Stomach smooth muscle (tissue), 2 donors: ENCODE measurements around the gene ATP11B.

Experiments
- H3K27ac ChIP-seq: one replicate; pipeline ENCODE4 v1.7.0; 2013; ENCODE audit warnings: mild to moderate bottlenecking, low read length, inconsistent platforms
- H3K27me3 ChIP-seq, 2 donors: one replicate each; pipeline ENCODE4 v1.7.0; 2013; ENCODE audit warnings: low read length in 2 of 2; ENCODE audit not compliant: insufficient read depth in 2 of 2, control insufficient read depth in 1 of 2
- H3K36me3 ChIP-seq, 2 donors: one replicate each; pipeline ENCODE4 v1.7.0; 2013; ENCODE audit warnings: low read length in 2 of 2; ENCODE audit not compliant: control insufficient read depth in 2 of 2, insufficient read depth in 2 of 2
- H3K4me1 ChIP-seq: one replicate; pipeline ENCODE4 v1.7.0; 2013; ENCODE audit warnings: low read length; ENCODE audit not compliant: control insufficient read depth, insufficient read depth
- H3K4me3 ChIP-seq, 2 donors: one replicate each; pipeline ENCODE4 v1.7.0; 2013; ENCODE audit warnings: low read length in 2 of 2
- H3K9ac ChIP-seq, 2 donors: one replicate each; pipeline ENCODE4 v1.7.0; 2013; ENCODE audit warnings: low read length in 2 of 2, mild to moderate bottlenecking in 1 of 2
- H3K9me3 ChIP-seq, 2 donors: one replicate each; pipeline ENCODE4 v1.7.0; 2013; ENCODE audit warnings: low read length in 2 of 2; ENCODE audit not compliant: control insufficient read depth in 2 of 2
- donor health status: healthy.
- donor health status: Pancreatic carcinoma.

The ATP11B gene

GRCh38 chr3:182909318-182910040 is 116.2 kb downstream of the ATP11B start:
- H3K4me3 ChIP-seq = no peak overlapping the region
- H3K4me1 ChIP-seq = no peaks in the 10 kb centered on the region
- H3K27ac ChIP-seq = no peak overlapping the region
- peaks cover 7 to 11% of the 10 kb centered on the region in 2 donors for H3K36me3 ChIP-seq
- no peaks in the 10 kb centered on the region for H3K27me3 ChIP-seq
- H3K9ac ChIP-seq = no peak overlapping the region
- no peaks in the 10 kb centered on the region for H3K9me3 ChIP-seq

- H3K9ac ChIP-seq = no peak overlapping the region
- peaks cover under 1 to 16% of the 10 kb centered on the region in 2 donors for H3K36me3 ChIP-seq
- no peaks in the 10 kb centered on the region for H3K9me3 ChIP-seq
- no peak overlapping the region for H3K27ac ChIP-seq
- no peaks in the 10 kb centered on the region for H3K4me1 ChIP-seq
- H3K27me3 ChIP-seq = no peaks in the 10 kb centered on the region
- no peak overlapping the region for H3K4me3 ChIP-seq
Measured at GRCh38 chr3:182910936-182911781, 117.9 kb downstream of the ATP11B start.

- H3K27ac ChIP-seq = no peak overlapping the region
- H3K36me3 ChIP-seq = peaks cover 0 to 16% of the 10 kb centered on the region in 2 donors
Measured at GRCh38 chr3:182911782-182912111, 118.4 kb downstream of the ATP11B start.

GRCh38 chr3:182912474-182912873 is 119.2 kb downstream of the ATP11B start:
- H3K9ac ChIP-seq = no peak overlapping the region
- H3K27ac ChIP-seq = no peak overlapping the region

More at GRCh38 chr3:182911782-182912111, 118.4 kb downstream of the ATP11B start:
- no peaks in the 10 kb centered on the region for H3K27me3 ChIP-seq
- H3K9me3 ChIP-seq = no peaks in the 10 kb centered on the region
- no peaks in the 10 kb centered on the region for H3K4me1 ChIP-seq
- H3K9ac ChIP-seq = no peak overlapping the region
- no peak overlapping the region for H3K4me3 ChIP-seq

GRCh38 chr3:182913889-182914288 is 120.6 kb downstream of the ATP11B start:
- no peaks in the 10 kb centered on the region for H3K4me1 ChIP-seq
- H3K9ac ChIP-seq = no peak overlapping the region
- H3K9me3 ChIP-seq = no peaks in the 10 kb centered on the region
- no peak overlapping the region for H3K27ac ChIP-seq
- H3K27me3 ChIP-seq = no peaks in the 10 kb centered on the region
- peaks cover 0 to 9% of the 10 kb centered on the region in 2 donors for H3K36me3 ChIP-seq
- H3K4me3 ChIP-seq = no peak overlapping the region

More at GRCh38 chr3:182912474-182912873, 119.2 kb downstream of the ATP11B start:
- Histone ChIP-seq H3K4me3 (no peak overlapping the region), H3K9me3 (no peaks in the 10 kb centered on the region), H3K4me1 (no peaks in the 10 kb centered on the region), H3K27me3 (no peaks in the 10 kb centered on the region), H3K36me3 (peaks cover 0 to 16% of the 10 kb centered on the region in 2 donors)

GRCh38 chr3:182914341-182914740 is 121.0 kb downstream of the ATP11B start:
- no peak overlapping the region for H3K4me3 ChIP-seq
- no peak overlapping the region for H3K27ac ChIP-seq
- peaks cover 0 to 13% of the 10 kb centered on the region in 2 donors for H3K36me3 ChIP-seq
- no peaks in the 10 kb centered on the region for H3K4me1 ChIP-seq
- no peaks in the 10 kb centered on the region for H3K27me3 ChIP-seq
- no peak overlapping the region for H3K9ac ChIP-seq
- H3K9me3 ChIP-seq = no peaks in the 10 kb centered on the region

GRCh38 chr3:182917134-182917533 is 123.8 kb downstream of the ATP11B start:
- peaks cover 0 to 13% of the 10 kb centered on the region in 2 donors for H3K36me3 ChIP-seq

GRCh38 chr3:182919866-182920357 is 126.6 kb downstream of the ATP11B start:
- Histone ChIP-seq H3K4me1 (no peaks in the 10 kb centered on the region), H3K4me3 (no peak overlapping the region), H3K9me3 (no peaks in the 10 kb centered on the region), H3K9ac (no peak overlapping the region), H3K36me3 (peaks cover 0 to 4% of the 10 kb centered on the region in 2 donors), H3K27me3 (no peaks in the 10 kb centered on the region), H3K27ac (no peak overlapping the region)

More at GRCh38 chr3:182917134-182917533, 123.8 kb downstream of the ATP11B start:
- Histone ChIP-seq H3K4me3 (no peak overlapping the region), H3K27me3 (no peaks in the 10 kb centered on the region), H3K4me1 (no peaks in the 10 kb centered on the region), H3K9ac (no peak overlapping the region), H3K27ac (no peak overlapping the region), H3K9me3 (no peaks in the 10 kb centered on the region)

- H3K4me3 ChIP-seq = no peak overlapping the region
- H3K9ac ChIP-seq = no peak overlapping the region
- no peaks in the 10 kb centered on the region for H3K27me3 ChIP-seq
- no peaks in the 10 kb centered on the region for H3K9me3 ChIP-seq
- H3K27ac ChIP-seq = no peak overlapping the region
- H3K4me1 ChIP-seq = no peaks in the 10 kb centered on the region
- peaks cover 0 to 4% of the 10 kb centered on the region in 2 donors for H3K36me3 ChIP-seq
Measured at GRCh38 chr3:182920515-182921084, 127.3 kb downstream of the ATP11B start.

- Histone ChIP-seq H3K27me3 (no peaks in the 10 kb centered on the region), H3K4me3 (no peak overlapping the region), H3K9me3 (no peaks in the 10 kb centered on the region), H3K36me3 (peaks cover 0 to 4% of the 10 kb centered on the region in 2 donors), H3K4me1 (no peaks in the 10 kb centered on the region), H3K27ac (no peak overlapping the region), H3K9ac (no peak overlapping the region)
Measured at GRCh38 chr3:182921665-182922355, 128.5 kb downstream of the ATP11B start.
